LHCN-M2 (cell line): ENCODE measurements around the gene FMNL3. TPM values are rescaled to one million over a fixed set of nuclear protein-coding genes. Genes with fewer than 3 reads are reported as not detected.
"Not testable (repeated sequence)": the region's sequence is repeated elsewhere in the genome, so short reads cannot be mapped to it uniquely, and the experiment has no call there.

ENCODE experiments used
- DNase-seq: peaks from one replicate; pipeline ENCODE4 v3.0.0-alpha.2; 2012; ENCODE audit warnings: low read depth
- total RNA-seq: library from RNA; depleted of rRNA; stranded (reverse); fragments of >200 nt; gene quantifications from 2 replicates; pipeline ENCODE4 v1.2.3, GENCODE V29; 2014; rRNA removed

The FMNL3 gene
- total RNA-seq, 1 experiment from 2014 or later: 36.5 TPM

DNA sequence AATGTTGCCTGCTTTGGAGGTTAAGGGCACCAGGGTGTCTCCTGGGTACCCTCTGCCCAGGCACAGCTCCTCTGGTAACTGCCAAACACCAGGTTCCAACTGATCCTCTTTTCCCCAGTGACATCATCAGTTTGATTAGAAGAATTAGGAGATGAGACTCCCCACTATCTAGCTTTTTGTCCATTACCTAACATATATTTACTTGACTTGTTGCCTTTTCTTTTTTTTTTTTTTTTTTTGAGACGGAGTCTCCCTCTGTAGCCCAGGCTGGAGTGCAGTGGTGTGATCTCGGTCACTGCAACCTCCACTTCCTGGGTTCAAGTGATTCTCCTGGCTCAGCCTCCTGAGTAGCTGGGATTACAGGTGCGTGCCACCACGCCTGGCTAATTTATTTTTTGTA lies 101.7 kb downstream of the FMNL3 start, which contains the start of gene FAM186B:
Gene FAM186B (minus strand): TSS at position 101 of the 400 bp plus-strand sequence. CDS start 162 bp downstream, outside the sequence.
- not testable (repeated sequence) for DNase-seq

DNA sequence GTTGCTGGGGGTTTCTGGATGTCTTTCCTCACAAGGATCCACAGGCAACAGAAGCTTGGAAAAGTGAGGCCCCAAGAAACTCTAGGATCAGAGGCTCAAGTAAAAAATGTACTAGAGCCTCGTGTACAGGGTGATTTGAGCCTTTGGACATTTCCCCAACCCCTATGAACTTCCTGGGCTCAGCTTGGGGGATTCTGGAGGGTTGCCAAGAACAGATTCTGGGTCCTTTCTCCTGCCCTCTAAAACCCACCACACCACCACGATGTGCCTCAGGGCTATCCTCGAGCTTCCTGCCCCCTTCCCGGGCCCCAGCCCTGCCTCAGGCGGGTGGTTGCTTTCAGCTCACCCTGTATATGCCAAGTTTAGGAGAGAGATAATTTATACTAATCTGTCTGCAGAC lies 102.3 kb downstream of the FMNL3 start:
- no peak for DNase-seq

DNA sequence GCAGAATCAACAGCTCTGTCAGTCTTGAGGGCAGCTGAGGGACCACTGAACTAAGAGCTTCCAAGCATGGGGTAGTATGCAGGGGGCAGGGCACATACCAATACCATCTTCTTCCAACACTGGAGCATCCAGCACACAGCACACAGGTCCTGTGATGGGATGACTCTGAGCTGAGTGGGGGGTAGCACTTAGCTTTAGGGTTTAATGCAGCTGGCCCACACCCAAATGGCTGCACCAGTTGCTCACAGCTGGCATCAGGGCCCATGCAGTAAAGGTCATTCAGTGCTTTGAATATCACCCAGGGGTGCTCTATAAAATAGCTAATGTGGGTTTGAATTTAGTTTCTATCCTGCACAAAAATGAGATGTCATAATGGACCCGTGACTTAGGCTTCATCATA lies 103.5 kb downstream of the FMNL3 start:
- DNase-seq: no peak

DNA sequence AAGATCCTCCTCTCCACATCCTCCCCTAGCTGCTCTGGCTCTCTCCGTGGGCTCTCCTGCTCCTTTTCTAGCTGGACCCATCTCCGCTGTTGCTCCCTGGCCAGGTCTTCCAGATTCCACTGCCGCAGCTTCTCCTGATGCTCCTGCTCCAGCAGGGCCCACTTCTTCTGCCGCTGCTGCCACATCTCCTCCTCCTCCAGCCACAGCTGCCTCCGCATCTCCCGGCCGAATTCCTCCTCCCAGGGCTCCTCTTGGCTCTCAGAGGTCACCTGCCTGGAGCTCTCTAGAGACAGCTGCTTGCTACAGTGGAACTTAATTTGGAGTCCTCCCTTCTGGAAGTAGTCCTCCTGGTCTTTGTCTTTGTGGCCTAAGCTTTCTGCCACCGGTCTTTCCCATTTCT lies 107.2 kb downstream of the FMNL3 start:
- no peak for DNase-seq

DNA sequence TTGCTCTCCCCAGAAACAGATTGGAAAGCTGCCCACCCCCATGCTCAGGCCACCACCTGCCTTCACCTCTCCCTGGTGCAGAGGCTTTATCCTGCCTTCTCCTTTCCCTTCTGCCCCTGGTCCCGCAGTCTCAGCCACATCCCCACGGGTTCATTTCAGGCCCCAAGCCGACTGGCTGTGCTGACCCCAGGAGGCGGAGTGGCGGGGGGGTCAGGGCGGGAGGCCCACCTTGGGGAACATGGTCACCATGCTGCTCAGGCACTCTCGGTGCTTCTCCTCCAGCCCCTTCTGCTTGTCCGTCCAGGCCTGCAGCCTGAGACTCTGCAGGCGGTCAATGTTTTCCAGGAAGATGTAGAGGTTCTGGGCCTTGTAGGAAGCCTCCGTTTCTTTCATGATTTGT lies 108.7 kb downstream of the FMNL3 start:
- DNase-seq: no peak

DNA sequence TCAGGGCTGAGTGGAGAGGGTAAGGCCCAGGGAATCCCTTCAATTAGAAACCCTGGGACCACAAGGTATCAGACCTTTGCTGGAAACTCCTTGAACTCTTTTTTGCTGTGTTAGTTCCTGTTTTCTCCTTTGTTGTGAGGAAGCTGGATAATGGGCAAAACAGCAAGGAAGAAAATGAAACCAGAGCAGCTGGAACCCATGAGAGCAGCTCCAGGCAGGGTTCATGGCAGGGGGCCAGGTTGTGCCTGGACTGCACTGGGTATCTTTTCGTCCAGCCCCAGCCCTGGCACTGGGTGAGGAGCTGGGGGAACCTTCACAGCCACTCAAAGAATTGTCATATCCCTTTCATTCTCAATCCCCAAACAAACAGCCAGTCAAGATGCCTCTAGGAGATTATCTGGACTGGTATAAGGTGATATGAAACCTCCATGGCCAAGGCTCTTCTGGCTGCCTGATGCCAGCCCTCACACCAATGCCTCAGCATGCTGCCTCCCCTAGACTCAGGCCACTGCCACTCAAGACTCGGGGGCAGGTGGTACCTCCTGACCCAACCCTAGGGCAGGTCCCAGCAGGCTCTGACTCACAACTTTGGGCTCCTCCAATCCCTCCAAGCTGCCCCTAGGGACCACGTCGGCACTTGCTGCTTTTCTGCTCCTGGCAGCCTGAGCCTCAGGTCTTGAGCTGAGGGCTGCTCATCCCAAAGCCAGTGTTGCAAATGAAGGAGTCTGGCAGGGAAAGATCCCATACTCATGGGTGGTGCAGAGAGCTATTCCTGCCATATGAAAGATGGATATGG lies 118.3 kb downstream of the FMNL3 start:
- DNase-seq: peak; percentile 82

DNA sequence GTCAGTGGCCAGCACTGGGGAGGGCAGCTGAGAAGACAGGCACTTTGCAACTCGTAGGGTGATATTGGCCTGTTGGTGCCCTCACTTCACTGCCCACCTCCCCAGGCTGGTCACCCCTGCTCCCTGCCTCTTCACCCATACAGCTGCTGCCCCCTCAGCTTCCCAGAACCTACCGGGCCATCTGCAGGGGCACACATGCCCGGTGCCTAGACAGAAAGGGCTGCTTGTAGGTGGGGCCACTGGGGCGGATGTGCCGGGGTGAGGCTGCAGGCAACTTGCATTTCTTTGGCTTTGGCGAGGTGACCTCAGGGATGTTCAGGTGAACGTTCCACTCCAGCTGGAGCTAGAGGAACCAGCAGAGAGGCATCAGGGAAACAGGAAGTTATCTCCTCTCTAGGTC lies 118.9 kb downstream of the FMNL3 start:
- no peak for DNase-seq

DNA sequence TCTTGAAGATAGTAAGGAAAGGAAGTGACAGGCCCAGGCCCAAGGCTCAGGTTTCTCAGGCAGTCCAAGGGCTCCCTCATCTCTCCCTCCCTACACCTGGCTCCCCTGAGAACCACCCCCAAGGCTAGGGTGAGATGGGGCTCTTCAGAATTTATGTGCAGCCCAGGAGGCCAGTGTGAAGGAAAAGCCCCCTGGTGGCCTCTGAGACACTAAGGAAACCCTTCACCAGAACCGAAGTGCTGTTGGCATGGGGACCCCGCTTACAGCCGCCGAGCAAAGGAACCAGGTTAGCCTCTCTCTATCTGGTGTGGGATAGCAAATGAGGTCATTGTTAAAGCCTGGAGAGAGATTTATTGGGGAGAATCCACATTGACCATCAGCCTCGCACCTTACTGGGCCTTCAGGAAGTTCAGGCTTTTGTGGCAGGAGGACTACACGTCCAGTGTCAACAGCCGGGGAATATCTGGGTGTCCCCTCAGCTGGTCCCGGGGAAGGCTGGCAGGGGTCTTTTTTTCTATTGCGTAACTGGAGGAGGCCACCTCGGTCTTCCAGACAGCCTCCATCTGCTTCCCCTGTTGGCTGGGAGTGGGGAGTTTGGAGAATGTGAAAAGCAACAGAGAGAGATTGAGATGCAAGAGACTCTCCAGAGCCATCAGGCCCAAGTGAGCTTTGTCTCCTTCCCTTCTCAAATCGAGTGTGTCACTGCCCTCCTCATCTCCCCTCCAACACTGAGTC lies 119.9 kb downstream of the FMNL3 start:
- DNase-seq: no peak

Other genes with a start within 250 kb of the FMNL3 start
- gene KCNH3, start 168.4 kb downstream of the FMNL3 start, total RNA-seq: 0.11 TPM in 1 of 2 replicates, not detected in the other
- 62.6 and 67.3 TPM in 2 replicates for gene MCRS1, start 139.3 kb downstream of the FMNL3 start, total RNA-seq
- gene FAM186B, start 101.8 kb downstream of the FMNL3 start, total RNA-seq: 0.19 and 0.40 TPM in 2 replicates
- gene PRPF40B, start 83.8 kb downstream of the FMNL3 start, total RNA-seq: 8.7 and 11.3 TPM in 2 replicates
- gene TMBIM6, start 34.2 kb upstream of the FMNL3 start, total RNA-seq: 413 and 429 TPM in 2 replicates
- gene NCKAP5L, start 121.0 kb upstream of the FMNL3 start, total RNA-seq: 27.8 and 29.8 TPM in 2 replicates
- 2.5 and 2.9 TPM in 2 replicates for gene BCDIN3D, start 135.7 kb upstream of the FMNL3 start, total RNA-seq
- 4.1 and 4.2 TPM in 2 replicates for gene FAIM2, start 196.5 kb upstream of the FMNL3 start, total RNA-seq
- gene AQP2, start 243.3 kb upstream of the FMNL3 start, total RNA-seq: not detected in 2 replicates